Cardiac muscle cell (in vitro differentiated cells and primary cell): Measurements from ENCODE around the gene SLC39A11. TPM values are rescaled to one million over a fixed set of nuclear protein-coding genes. Genes with fewer than 3 reads are reported as not detected.

Experiments used
- DNase-seq, 2 donors: peaks; one replicate each; pipeline versions ENCODE4 v3.0.0 to v3.0.0-alpha.2; 2010 to 2017; ENCODE audit warnings: low read depth in 1 of 2, low spot score in 1 of 2
- H3K27ac ChIP-seq: fragments of 200-600 bp; sonication (generic); 2 replicates; pipeline ENCODE4 v1.5.1; 2016
- H3K27me3 ChIP-seq: fragments of 200-600 bp; sonication (generic); 2 replicates; pipeline ENCODE4 v1.6.0; 2016; ENCODE audit warnings: control low read depth
- H3K36me3 ChIP-seq: fragments of 200-600 bp; sonication (generic); 2 replicates; pipeline ENCODE4 v1.5.1; 2016; ENCODE audit warnings: control low read depth
- H3K4me1 ChIP-seq: fragments of 200-600 bp; sonication (generic); 2 replicates; pipeline ENCODE4 v1.8.1; 2017; ENCODE audit warnings: low read depth, mild to moderate bottlenecking, mixed run types
- H3K4me3 ChIP-seq: fragments of 200-600 bp; sonication (generic); 2 replicates; pipeline ENCODE4 v1.5.1; 2016; ENCODE audit warnings: mild to moderate bottlenecking
- H3K9me3 ChIP-seq: fragments of 200-600 bp; sonication (generic); 2 replicates; pipeline ENCODE4 v1.5.1; 2017; ENCODE audit warnings: low read depth, mild to moderate bottlenecking, control low read depth
- polyA plus RNA-seq: library from polyadenylated mRNA; unstranded; fragments of >200 nt; fragmentation: Nextera tagmentation; extraction: Ambion mirVana; gene quantifications from 2 replicates; pipeline ENCODE4 v1.2.1, GENCODE V29; 2016
- total RNA-seq: library from RNA; depleted of rRNA; stranded (reverse); fragments of >200 nt; gene quantifications from 2 replicates; pipeline ENCODE4 v1.2.3, GENCODE V29; 2016
- TF ChIP-seq, protein P1 (sequence below): IDR thresholded peaks from 2 replicates; pipeline ENCODE4 v1.5.1; 2012; ENCODE audit warnings: low read depth, mild to moderate bottlenecking, low read length

SLC39A11 gene
- total and polyA plus RNA-seq, 2 experiments from 2014 or later: 5.9 to 11.7 TPM

DNA sequence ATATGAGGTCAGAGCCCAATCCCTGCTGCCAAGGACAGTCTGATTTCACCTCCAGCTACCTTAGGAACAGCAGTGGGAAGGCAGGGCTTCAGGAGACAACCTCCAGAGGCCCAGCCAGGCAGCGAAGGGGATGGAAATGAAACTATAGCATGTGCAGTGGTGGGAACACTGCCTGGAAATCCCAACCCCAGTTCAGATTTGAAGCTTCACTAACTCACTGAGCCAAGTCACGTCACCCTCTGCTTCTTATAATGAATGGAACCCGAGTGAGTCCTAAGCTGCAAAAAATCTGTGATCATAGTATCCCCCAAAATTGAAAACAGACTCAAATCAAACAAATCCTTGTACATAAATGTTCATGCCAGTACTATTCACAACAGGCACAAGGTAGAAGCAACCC, 36.0 kb upstream of the SLC39A11 start:
- Histone ChIP-seq H3K27ac (no peak overlapping the region), H3K9me3 (no peaks in the 10 kb centered on the region), H3K36me3 (no peaks in the 10 kb centered on the region), H3K4me1 (no peaks in the 10 kb centered on the region), H3K27me3 (no peaks in the 10 kb centered on the region), H3K4me3 (no peak overlapping the region)
- DNase-seq: no peak
- TF ChIP-seq, protein P1, sequence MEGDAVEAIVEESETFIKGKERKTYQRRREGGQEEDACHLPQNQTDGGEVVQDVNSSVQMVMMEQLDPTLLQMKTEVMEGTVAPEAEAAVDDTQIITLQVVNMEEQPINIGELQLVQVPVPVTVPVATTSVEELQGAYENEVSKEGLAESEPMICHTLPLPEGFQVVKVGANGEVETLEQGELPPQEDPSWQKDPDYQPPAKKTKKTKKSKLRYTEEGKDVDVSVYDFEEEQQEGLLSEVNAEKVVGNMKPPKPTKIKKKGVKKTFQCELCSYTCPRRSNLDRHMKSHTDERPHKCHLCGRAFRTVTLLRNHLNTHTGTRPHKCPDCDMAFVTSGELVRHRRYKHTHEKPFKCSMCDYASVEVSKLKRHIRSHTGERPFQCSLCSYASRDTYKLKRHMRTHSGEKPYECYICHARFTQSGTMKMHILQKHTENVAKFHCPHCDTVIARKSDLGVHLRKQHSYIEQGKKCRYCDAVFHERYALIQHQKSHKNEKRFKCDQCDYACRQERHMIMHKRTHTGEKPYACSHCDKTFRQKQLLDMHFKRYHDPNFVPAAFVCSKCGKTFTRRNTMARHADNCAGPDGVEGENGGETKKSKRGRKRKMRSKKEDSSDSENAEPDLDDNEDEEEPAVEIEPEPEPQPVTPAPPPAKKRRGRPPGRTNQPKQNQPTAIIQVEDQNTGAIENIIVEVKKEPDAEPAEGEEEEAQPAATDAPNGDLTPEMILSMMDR: no peak

DNA sequence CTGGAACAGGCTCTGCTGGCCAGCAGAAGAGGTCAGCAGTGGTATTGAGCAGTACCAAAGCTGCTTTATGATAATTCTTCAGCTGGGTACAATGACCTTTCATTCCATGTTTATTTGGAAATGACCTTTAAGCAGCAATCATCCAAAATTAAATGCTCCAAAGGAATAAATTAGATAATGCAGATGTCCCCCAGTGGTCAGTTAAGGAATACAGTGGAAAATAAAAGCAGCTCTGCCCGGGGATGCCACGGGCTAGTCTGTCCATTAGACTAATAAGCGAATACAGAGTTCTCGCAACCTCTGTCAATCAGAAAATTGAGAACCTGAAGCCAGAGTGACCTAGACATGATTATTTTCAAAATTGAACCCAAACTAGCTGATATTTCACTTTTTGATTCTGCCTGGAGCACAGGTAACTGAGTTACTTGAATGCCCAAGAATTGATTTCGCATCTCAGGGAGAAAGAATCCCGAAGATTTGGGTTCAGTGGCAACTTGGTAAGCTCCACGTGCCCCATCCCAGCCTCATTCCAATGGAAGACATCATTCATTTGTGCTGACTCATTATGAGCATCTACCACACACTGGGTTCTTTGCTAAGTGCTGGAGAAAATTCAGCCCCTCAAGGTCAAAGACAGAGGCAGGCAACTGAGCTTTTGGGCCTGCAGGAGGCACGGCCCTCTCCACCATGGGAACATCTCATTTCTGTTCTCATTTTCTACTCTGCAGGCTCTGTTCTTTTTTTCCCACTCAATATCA, 34.4 kb upstream of the SLC39A11 start:
- no peaks in the 10 kb centered on the region for H3K4me1 ChIP-seq
- H3K27ac ChIP-seq: no peak overlapping the region
- H3K36me3 ChIP-seq: no peaks in the 10 kb centered on the region
- H3K4me3 ChIP-seq: no peak overlapping the region
- no peak for DNase-seq
- H3K27me3 ChIP-seq: no peaks in the 10 kb centered on the region
- no peaks in the 10 kb centered on the region for H3K9me3 ChIP-seq
- TF ChIP-seq, protein P1: no peak

DNA sequence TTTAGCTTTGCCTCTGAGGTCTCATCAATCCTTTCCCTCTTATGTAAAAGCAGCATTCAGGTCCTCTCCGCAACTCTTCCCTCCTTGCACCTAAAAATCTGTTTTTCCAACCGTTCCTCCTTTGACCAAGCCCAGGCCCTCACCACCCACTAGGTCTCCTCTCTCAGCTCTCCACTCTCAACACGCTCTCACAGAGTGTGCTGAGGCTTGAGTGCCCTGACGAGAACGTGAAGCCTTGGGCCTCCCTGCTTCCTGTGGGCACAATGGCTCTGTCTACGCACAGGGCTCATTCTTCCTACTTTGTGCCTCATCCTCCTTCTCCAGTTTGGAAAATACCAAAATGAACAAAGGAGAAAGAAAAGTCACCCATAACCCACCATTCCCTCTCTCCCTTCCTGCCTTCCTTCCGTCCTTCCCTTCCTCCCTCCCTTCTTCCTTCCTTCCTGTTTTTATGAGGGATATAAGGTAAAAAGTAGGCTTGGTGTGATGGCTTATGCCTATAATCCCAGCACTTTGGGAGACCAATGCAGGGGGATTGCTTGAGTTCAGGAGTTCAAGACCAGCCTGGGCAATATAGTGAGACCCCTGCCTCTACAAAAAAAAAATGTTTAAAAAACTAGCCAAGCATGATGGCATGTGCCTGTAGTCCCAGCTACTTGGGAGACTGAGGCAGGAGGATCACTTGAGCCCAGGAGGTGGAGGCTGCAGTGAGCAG, 31.3 kb upstream of the SLC39A11 start:
- H3K4me1 ChIP-seq: no peaks in the 10 kb centered on the region
- no peaks in the 10 kb centered on the region for H3K36me3 ChIP-seq
- no peak overlapping the region for H3K4me3 ChIP-seq
- TF ChIP-seq, protein P1: no peak
- DNase-seq: no peak
- H3K9me3 ChIP-seq: no peaks in the 10 kb centered on the region
- no peak overlapping the region for H3K27ac ChIP-seq
- H3K27me3 ChIP-seq: no peaks in the 10 kb centered on the region

- DNase-seq: no peak
- Histone ChIP-seq H3K4me3 (no peak overlapping the region), H3K27ac (no peak overlapping the region), H3K9me3 (no peaks in the 10 kb centered on the region), H3K36me3 (no peaks in the 10 kb centered on the region), H3K4me1 (no peaks in the 10 kb centered on the region), H3K27me3 (no peaks in the 10 kb centered on the region)
- TF ChIP-seq, protein P1: no peak
These were observed 30.6 kb upstream of the SLC39A11 start for GRCh38 chr17:73122953-73123605.

DNA sequence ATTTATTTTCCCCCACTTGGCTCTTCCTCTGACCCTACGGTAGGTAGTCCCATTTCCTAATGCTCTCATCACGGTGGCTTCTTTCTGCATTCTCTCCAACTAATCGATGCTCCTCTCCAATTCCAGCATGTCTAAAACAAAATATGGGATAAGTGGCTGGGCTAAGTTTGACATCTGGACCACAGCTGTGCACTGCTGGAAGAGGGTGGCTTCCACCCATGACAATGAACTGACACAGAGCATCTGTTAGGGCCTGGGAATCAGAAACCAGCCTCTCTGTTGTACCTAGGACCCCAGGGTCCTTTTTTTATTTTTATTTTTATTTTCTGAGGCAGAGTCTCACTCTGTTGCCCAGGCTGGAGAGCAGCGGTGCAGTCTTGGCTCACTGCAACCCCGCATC, 29.0 kb upstream of the SLC39A11 start:
- no peak for DNase-seq
- H3K36me3 ChIP-seq: no peaks in the 10 kb centered on the region
- TF ChIP-seq, protein P1: no peak
- no peak overlapping the region for H3K27ac ChIP-seq
- no peaks in the 10 kb centered on the region for H3K4me1 ChIP-seq
- H3K27me3 ChIP-seq: no peaks in the 10 kb centered on the region
- H3K4me3 ChIP-seq: no peak overlapping the region
- no peaks in the 10 kb centered on the region for H3K9me3 ChIP-seq
